Stimulated activated CD4-positive, alpha-beta T cell treated with anti-CD3 and anti-CD28 coated beads, Interleukin-15, amount 100 ng/mL, for 48 hours (primary cell): ENCODE results near the gene DENND6B.
A peak's percentile ranks its signal among the peaks of the same experiment; 100 is the strongest.

Experiments used
- DNase-seq, 2 donors: peaks; one replicate each; pipeline ENCODE4 v3.0.0-alpha.2; 2020; ENCODE audit warnings: low read depth in 2 of 2

The DENND6B gene

DNA sequence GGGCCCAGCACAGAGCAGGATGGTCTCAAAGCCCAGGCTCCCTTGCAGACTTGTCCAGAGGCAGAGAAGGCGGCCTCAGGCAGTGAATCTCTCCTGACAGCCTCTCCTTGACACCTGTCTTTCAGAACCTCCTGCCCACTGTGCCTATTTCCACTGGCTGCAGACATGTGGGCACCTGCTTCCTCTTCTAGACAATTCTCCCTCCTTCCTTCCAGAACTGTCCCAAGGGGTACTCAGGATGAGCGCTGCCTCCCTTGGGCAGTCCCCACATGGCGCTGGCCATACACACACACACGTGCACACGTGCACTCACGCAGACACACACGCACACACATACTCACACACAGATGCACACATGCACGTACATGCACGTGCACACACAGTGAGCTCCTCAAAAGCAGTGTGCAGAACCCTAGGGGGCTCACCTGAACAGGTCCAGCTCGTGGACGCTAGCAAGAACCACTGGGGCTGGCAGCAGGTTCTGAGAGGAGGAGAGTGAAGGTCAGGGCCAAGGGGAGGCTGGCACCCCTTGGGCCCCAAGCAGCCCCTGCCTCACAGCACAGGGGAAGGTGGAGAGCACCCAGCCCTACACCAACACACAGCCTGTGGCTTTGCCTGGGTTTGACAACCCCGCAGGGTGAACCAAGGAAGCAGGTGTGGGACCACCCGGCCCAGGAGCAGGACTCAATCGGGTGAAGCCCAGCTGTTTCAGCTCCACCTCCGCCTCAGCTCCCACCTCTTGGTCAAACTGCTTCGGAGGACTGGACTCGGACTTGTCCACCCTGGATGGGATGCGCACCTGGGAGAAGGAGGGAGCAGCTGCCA, 11.3 kb downstream of the DENND6B start:
- no peak for DNase-seq

- DNase-seq = peak; percentile 44 to 71
Observed at GRCh38 chr22:50314455-50315288, 12.1 kb downstream of the DENND6B start.

DNA sequence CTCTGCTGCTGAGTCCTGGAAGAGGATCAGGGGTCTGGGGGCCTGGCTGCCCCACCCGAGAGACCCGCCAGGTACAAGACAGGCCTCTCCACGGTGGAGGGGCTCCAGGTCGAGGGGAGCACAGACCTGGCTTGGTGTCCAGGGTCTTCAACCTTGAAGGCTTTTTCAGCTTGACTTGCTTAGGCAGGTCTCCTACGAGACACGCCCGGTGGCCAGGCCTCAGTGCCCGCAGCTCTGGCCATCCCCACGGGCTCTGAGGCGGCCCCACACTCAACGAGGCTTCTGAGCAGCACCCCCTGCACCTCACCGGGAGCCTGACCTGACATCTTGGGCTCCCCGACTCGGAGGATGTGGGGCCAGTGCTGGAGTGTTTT, 12.7 kb downstream of the DENND6B start:
- DNase-seq = no peak

DNA sequence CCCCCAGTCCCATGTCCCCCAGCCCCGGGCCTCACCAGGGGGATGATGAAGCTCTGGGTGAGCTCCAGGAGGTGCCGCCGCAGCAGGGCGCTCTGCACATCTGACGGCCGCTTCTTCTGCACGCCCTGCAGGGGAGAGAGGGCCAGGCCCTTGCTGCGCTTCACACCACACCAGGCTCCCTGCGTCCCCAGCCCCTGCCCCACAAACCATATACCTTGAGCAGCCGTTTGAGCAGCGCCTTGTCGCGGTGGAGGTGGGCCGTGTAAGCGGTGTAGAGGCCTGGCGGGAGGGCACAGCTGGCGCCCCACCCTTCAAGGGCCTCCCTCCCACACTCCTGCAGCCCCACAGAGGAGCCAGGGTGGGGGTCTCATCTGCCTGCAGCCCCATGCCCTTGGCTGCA, 13.2 kb downstream of the DENND6B start:
- DNase-seq = no peak

DNA sequence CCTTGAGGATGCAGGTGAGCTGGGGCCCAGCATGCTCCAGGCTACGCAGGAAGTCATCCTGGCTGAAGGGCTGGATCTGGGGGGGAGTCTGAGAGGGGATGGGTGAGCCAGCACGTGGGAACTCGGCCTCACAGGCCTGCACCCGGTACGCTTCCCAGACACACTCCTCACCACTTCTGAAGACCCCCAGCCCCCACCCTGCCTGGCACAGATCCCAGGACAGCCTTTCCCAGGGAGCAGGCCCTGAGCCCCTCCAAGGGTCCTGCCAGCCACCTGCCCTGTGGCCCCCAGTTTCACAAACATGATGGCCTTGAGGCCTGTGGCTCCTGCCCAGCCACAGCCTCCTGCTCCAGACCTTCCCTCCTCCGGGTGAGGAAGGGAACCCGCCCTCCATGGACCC, 13.8 kb downstream of the DENND6B start:
- DNase-seq = no peak

GRCh38 chr22:50312371-50312770, 14.4 kb downstream of the DENND6B start:
- DNase-seq = no peak

DNA sequence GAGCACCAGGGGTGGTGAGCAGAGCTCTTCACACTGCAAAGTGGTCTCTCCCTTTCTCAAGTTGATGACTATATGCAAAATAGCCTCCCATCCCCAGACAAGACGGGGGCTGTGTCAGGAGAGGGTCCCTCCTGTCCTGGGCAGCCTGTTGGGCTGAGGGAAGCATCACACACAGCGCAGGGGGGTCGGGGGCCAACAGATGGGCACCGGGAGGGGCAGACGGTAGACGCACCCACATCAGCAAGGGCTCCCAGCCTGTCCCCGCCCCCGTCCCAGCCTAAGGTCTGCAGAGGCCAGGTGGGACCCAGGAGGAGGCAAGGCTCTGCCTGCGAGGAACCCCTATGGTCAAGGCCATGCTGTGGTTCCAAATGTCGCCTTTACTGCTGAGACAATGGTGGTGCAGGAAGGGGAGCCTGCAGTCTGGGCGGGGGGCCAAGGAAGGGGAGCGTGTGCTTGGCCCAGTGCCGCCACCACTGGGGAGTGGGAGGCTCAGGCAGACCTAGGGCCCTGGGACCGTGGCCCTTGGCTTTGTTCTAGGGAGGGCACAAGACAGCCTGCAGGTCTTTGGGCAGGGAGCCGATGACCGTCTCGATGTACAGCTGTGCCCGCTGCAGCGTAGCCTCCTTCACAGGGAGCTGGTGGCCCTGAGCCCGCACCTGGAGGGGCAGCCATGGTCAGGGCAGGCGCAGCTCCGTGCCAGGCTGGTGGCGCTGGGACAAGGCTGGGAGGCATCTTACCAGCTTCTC, 15.0 kb downstream of the DENND6B start:
- DNase-seq = no peak

- DNase-seq = no peak
Observed at GRCh38 chr22:50310949-50311444, 15.8 kb downstream of the DENND6B start.

GRCh38 chr22:50310031-50310722, 16.6 kb downstream of the DENND6B start:
- no peak for DNase-seq

GRCh38 chr22:50309601-50309991, 17.2 kb downstream of the DENND6B start:
- DNase-seq = no peak

- DNase-seq = no peak
Observed at GRCh38 chr22:50308986-50309600, 17.7 kb downstream of the DENND6B start.

- no peak for DNase-seq
Observed at GRCh38 chr22:50308597-50308935, 18.2 kb downstream of the DENND6B start.

DNA sequence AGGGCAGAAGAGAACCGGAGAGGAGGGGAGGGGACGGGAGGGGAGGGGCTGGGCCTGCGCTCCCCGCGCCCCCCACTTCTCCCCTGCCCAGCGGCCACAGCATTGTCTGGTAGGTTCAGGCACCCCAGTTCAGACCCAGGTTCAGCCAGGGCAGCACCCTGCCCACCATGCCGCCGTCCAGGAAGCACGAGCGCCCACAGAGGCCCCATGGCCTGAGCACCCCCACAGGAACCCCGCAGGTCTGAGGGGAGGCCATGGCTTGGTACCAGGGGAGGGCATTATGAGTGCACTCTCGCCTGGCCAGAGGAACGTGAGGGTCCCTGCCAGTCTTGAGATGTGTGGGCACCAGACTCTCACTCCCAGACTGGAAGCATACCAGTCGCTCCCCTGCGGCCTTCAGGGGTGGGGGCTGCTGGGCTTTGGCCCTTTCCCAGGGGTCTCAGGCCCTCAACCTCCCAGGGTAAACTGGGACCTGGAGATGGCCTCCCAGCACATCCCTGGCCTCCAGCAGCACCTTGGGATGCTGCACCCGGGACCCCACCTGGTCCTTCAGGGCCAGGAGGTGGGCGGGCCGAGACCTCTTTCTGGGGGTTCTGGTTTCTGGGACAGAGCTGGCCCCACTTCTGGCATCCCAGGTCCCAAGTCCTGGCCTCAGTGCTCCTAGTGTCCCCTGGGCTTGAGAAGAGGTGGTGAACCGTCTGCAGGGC, 18.8 kb downstream of the DENND6B start:
- DNase-seq = no peak

DNA sequence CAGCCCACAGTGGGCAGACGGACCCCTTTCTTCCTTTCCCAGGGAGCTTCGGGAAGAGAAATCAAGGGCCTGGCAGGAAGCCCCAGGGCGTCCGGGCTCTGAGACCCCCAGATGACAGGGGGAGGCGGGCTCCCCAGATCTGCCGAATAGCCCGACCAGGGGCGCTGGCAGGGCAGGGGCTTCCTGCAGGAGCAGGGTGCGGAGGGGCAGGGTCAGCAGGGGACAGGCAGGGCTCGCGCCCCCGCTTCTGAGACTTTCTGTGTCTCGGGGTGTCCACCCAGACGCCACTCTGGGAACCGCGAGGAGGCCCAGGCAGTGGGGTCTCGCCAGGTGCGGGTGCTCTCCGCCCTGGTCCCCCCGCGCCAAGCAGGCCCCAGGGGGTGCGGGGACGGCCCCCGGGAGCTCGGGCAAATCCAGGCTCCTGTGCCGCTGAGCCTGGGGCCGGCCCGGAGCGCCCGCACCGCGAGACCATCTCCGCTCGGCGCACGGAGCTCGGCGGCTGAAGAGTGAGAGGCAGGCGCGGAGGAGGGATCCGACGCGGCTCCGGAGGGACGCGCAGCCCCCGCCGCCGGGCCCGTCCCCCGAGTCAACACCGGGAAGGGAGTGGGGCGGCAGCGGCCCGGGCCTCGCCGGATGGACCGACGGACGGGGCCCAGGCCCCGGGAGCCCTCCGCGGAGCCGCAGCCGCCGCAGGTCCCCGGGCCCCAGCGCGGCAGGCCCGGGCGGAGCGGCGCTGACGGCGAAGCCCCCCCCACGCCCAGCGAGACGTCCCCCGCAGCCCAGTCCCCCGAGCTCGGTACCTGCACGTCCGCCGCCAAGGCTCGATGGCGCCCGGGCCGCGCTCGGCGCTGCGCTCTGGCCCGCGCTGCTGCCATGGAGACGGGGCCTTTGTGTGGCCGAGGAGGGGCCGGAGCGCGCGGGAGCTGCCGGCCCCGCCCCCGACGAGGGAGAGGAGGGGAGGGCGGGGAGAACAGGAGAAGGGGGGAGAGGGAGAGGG, 19.8 kb downstream of the DENND6B start, which contains the start of gene PLXNB2:
Gene PLXNB2 (minus strand): TSS at position 894 of the 997 bp plus-strand sequence. CDS start 17,062 bp downstream, outside the sequence.
- DNase-seq = no peak

DNA sequence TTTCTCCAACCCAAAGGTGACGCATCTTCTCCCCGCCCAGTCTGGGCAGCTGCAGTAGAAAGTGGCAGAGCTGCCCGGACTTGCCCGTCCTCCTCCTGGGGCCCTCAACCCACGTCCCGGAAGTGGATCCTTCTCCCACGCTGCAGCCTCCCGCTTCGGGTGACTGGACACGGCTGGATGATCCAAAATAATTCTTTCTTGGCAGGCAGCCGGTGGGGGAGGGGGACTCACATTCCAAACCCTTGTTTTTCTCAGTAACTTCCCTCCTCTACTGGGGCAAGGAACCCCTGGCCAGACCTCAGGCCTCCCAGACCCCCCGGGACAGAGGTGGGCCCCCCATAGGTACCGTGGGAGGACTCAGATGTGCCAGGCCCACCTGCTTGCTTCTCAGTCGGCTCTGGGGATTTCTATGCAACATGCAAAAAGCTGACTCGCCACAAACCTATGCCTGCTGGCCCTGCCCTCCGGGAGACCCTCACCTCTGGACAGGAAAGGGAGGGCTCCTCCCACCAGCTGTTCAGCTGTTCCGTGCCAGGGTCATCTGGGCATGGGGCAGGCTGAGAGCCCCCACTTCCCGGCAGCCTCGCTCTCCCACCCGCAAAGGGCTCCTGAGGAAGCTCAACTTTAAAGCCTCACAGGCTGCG, 20.8 kb downstream of the DENND6B start:
- DNase-seq = no peak

GRCh38 chr22:50305393-50305922, 21.4 kb downstream of the DENND6B start:
- no peak for DNase-seq

- no peak for DNase-seq
Observed at GRCh38 chr22:50304528-50305392, 22.1 kb downstream of the DENND6B start.
